ENCODE results near the gene ZNF649. TPM values are rescaled to one million over a fixed set of nuclear protein-coding genes. Genes with fewer than 3 reads are reported as not detected.

The ZNF649 gene
- total RNA-seq, 3 donors from 2014 or later (not counting 1 experiment from before 2014, with no cell fraction given): 11.0 to 16.1 (median 12.3) TPM

DNA sequence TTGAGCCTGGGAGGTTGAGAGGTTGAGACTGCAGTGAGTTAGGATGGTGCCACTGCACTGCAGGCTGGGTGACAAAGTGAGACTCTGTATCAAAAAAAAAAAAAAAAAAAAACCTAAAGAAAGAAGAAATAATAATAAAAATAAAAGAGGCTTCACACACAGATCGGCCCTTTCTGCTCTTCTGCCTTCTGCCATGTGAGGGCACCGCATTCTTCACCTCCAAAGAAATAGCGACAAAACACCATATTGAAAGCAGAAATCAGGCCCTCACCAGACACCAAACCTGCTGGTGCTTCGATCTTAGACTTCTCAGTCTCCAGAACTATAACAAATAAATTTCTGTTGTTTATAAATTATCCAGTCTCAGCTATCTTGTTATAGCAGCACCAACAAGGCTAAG is 3.0 kb downstream of the ZNF649 start:
- WGBS (ENCODE audit: insufficient coverage): 97% methylated on average over 4 of the region's 4 CpGs
- DNase-seq (no peak), ATAC-seq (no peak)
- Histone ChIP-seq H3K27me3 (ENCODE audit: control insufficient read depth, insufficient read depth, low read length) (no peaks in the 10 kb centered on the region), H3K36me3 (ENCODE audit: control insufficient read depth, insufficient read depth, low read length) (peaks cover 33% of the 10 kb centered on the region), H3K4me3 (ENCODE audit: low read length) (no peak overlapping the region), H3K9me3 (ENCODE audit: control insufficient read depth, insufficient read depth, low read length) (peaks cover 50% of the 10 kb centered on the region), H3K27ac (ENCODE audit: low read length) (no peak overlapping the region), H3K4me1 (ENCODE audit: control insufficient read depth, insufficient read depth, low read length) (peaks cover 15% of the 10 kb centered on the region)
- peaks cover 28% of the 10 kb centered on the region for H3K36me3 Mint-ChIP-seq
- H3K9me3 Mint-ChIP-seq: peaks cover 2 to 9% of the 10 kb centered on the region in 2 donors
- peaks cover 0 to 6% of the 10 kb centered on the region in 2 donors for H3K27me3 Mint-ChIP-seq (ENCODE audit: low read depth in 2 of 2)
- intact Hi-C loops (cut with micrococcal nuclease): loop anchor here (5.0 kb wide), 1 partner anchor 105 kb away; the partner anchor contains the start of gene ZNF615
- no peak overlapping the region for H3K27ac Mint-ChIP-seq
- TF ChIP-seq, protein P1, sequence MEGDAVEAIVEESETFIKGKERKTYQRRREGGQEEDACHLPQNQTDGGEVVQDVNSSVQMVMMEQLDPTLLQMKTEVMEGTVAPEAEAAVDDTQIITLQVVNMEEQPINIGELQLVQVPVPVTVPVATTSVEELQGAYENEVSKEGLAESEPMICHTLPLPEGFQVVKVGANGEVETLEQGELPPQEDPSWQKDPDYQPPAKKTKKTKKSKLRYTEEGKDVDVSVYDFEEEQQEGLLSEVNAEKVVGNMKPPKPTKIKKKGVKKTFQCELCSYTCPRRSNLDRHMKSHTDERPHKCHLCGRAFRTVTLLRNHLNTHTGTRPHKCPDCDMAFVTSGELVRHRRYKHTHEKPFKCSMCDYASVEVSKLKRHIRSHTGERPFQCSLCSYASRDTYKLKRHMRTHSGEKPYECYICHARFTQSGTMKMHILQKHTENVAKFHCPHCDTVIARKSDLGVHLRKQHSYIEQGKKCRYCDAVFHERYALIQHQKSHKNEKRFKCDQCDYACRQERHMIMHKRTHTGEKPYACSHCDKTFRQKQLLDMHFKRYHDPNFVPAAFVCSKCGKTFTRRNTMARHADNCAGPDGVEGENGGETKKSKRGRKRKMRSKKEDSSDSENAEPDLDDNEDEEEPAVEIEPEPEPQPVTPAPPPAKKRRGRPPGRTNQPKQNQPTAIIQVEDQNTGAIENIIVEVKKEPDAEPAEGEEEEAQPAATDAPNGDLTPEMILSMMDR (IDR thresholded peaks at IDR 0.05): no peak
- H3K4me1 Mint-ChIP-seq: peaks cover 34 to 35% of the 10 kb centered on the region in 2 donors
- no peak overlapping the region for H3K4me3 Mint-ChIP-seq

DNA sequence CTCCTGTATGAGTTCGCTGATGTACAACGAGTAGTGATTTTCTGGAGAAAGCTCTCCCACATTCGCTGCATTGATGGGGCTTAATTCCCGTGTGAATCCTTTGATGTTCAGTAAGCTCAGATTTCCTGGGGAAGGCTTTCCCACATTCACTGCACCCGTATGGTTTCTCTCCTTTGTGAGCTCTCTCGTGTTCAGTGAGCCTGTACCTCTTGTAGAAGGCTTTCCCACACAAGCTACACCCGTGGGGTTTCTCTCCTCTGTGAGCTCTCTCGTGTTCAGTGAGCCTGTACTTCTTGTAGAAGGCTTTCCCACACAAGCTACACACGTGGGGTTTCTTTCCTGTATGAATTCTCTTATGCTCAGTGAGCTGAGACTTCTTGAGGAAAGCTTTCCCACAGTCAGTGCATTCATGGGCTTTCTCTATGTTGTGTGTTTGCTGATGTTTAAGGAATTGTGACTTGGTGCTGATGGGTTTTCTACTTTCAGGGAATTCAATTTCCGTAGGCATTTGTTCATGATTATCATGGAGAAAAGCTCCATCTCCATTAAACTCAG is 13.5 kb downstream of the ZNF649 start:
- peaks cover 14 to 42% of the 10 kb centered on the region in 2 donors for H3K9me3 Mint-ChIP-seq

DNA sequence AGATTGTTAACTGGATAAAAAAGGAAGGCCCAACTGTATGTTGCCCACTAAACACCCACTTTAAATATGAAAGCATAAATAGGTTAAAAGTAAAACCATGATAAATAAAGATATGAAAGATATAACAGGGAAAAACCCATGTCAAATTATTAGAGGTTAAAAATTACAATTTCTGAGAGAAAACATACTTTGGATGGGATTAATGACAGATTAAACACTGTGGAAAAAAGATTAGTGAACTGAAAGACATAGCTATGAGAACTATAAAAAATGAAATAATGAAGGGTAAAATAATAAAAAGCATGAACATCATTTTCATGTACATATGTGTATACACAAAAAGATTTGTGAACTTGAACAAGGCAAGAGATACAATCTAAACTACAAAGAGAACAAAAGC is 14.9 kb downstream of the ZNF649 start:
- no peak for ATAC-seq
- Histone ChIP-seq H3K9me3 (ENCODE audit: control insufficient read depth, insufficient read depth, low read length) (peaks cover 70% of the 10 kb centered on the region), H3K4me1 (ENCODE audit: control insufficient read depth, insufficient read depth, low read length) (peaks cover 3% of the 10 kb centered on the region), H3K27me3 (ENCODE audit: control insufficient read depth, insufficient read depth, low read length) (no peaks in the 10 kb centered on the region), H3K4me3 (ENCODE audit: low read length) (no peak overlapping the region), H3K36me3 (ENCODE audit: control insufficient read depth, insufficient read depth, low read length) (peaks cover 47% of the 10 kb centered on the region), H3K27ac (ENCODE audit: low read length) (no peak overlapping the region)
- Mint-ChIP-seq H3K36me3 (peaks cover 71% of the 10 kb centered on the region), H3K9me3 (peaks cover 11 to 40% of the 10 kb centered on the region in 2 donors), H3K4me1 (peaks cover 19% of the 10 kb centered on the region in 2 donors), H3K27ac (no peak overlapping the region), H3K4me3 (no peak overlapping the region), H3K27me3 (ENCODE audit: low read depth in 2 of 2) (no peaks in the 10 kb centered on the region)
- TF ChIP-seq, protein P1 (IDR thresholded peaks at IDR 0.05): no peak
- intact Hi-C loops (cut with micrococcal nuclease): loop anchor here (10.0 kb wide), 1 partner anchor 55 kb away; no protein-coding TSS in a partner anchor
- no peak for DNase-seq

More for the DNA sequence above, 13.5 kb downstream of the ZNF649 start:
- Histone ChIP-seq H3K9me3 (ENCODE audit: control insufficient read depth, insufficient read depth, low read length) (peaks cover 78% of the 10 kb centered on the region), H3K4me1 (ENCODE audit: control insufficient read depth, insufficient read depth, low read length) (peaks cover 3% of the 10 kb centered on the region), H3K4me3 (ENCODE audit: low read length) (no peak overlapping the region), H3K27me3 (ENCODE audit: control insufficient read depth, insufficient read depth, low read length) (no peaks in the 10 kb centered on the region), H3K36me3 (ENCODE audit: control insufficient read depth, insufficient read depth, low read length) (peaks cover 60% of the 10 kb centered on the region), H3K27ac (ENCODE audit: low read length) (no peak overlapping the region)
- WGBS (ENCODE audit: insufficient coverage): 97% methylated on average over 9 of the region's 10 CpGs
- intact Hi-C loops (cut with micrococcal nuclease): no loop called here
- peak in 1 of 2 donors; percentile 18 for DNase-seq
- ATAC-seq: no peak
- Mint-ChIP-seq H3K27ac (peak overlapping the region in 1 of 2 donors; percentile 43), H3K4me1 (peaks cover 19% of the 10 kb centered on the region in 2 donors), H3K27me3 (ENCODE audit: low read depth in 2 of 2) (no peaks in the 10 kb centered on the region), H3K36me3 (peaks cover 74% of the 10 kb centered on the region), H3K4me3 (no peak overlapping the region)
- TF ChIP-seq, protein P1 (IDR thresholded peaks at IDR 0.05): no peak

Data from natural killer cell (primary cell).